HepG2 (cell line): ENCODE measurements around the gene CCDC87. TPM values are rescaled to one million over a fixed set of nuclear protein-coding genes. Genes with fewer than 3 reads are reported as not detected.
A peak's percentile ranks its signal among the peaks of the same experiment; 100 is the strongest.

Source experiments
- CREM ChIP-seq, 2 experiments: sonication (generic) in 1 of 2; formaldehyde crosslinking in 1 of 2; IDR thresholded peaks; 2 replicates each; pipeline versions ENCODE4 v1.4.0 to v1.6.1; 2016 to 2020; ENCODE audit warnings: antibody characterized with exemption in 1 of 2, mild to moderate bottlenecking in 1 of 2, missing genetic modification reagents in 1 of 2
- FOXC1 ChIP-seq: sonication (generic); formaldehyde crosslinking; IDR thresholded peaks from 2 replicates; pipeline ENCODE4 v1.8.0; 2022; ENCODE audit warnings: mild to moderate bottlenecking, missing genetic modification reagents, borderline replicate concordance
- RXRB ChIP-seq: IDR thresholded peaks from 2 replicates; pipeline ENCODE4 v1.6.1; 2016; ENCODE audit warnings: borderline replicate concordance, missing genetic modification reagents, missing compliant biosample characterization
- SMC3 ChIP-seq: IDR thresholded peaks from 2 replicates; pipeline ENCODE4 v1.6.1; 2011; ENCODE audit warnings: low read length, improper control_type of control experiment
- TEAD3 ChIP-seq: optimal IDR thresholded peaks from 2 replicates; pipeline ENCODE3; 2016; ENCODE audit warnings: borderline replicate concordance
- TGIF2 ChIP-seq: IDR thresholded peaks from 2 replicates; pipeline ENCODE4 v1.6.1; 2016; ENCODE audit warnings: control low read depth, missing compliant biosample characterization
- ZNF383 ChIP-seq: sonication (generic); formaldehyde crosslinking; IDR thresholded peaks from 2 replicates; pipeline ENCODE4 v1.4.0; 2020; ENCODE audit warnings: missing genetic modification reagents, mild to moderate bottlenecking, borderline replicate concordance
- ZNF749 ChIP-seq: sonication (generic); formaldehyde crosslinking; IDR thresholded peaks from 2 replicates; pipeline ENCODE4 v1.8.0; 2022; ENCODE audit warnings: mild to moderate bottlenecking, missing genetic modification reagents, moderate library complexity, borderline replicate concordance
- ZNF83 ChIP-seq: sonication (generic); formaldehyde crosslinking; IDR thresholded peaks from 2 replicates; pipeline ENCODE4 v1.4.0; 2020; ENCODE audit warnings: missing genetic modification reagents, mild to moderate bottlenecking, borderline replicate concordance
- polyA plus RNA-seq, 8 experiments: library from polyadenylated mRNA; depleted of rRNA in 3 of 8; stranded (reverse) in 7 of 8; unstranded in 1 of 8; fragments of >200 nt; fragmentation: Illumina TruSeq in 4 of 8; extraction: Trizol in 4 of 8; gene quantifications; 2 replicates each; pipeline versions ENCODE4 v1.2.1 to v1.2.3, GENCODE V29; 2011 to 2016; ENCODE audit warnings: low read depth in 4 of 8, missing spikeins in 1 of 8, mixed read lengths in 1 of 8; ENCODE audit not compliant: insufficient read depth in 1 of 8
- total RNA-seq, 5 experiments: library from RNA; depleted of rRNA; stranded (reverse); fragments of >200 nt; fragmentation: Illumina TruSeq; extraction: Trizol; gene quantifications; 2 replicates each; pipeline ENCODE4 v1.2.3, GENCODE V29; 2016; ENCODE audit warnings: low read depth in 1 of 5
- TF ChIP-seq, protein P1 (sequence below): sonication (generic); formaldehyde crosslinking; IDR thresholded peaks from 2 replicates; pipeline ENCODE4 v1.9.0; 2021; ENCODE audit warnings: missing genetic modification reagents, borderline replicate concordance
- TF ChIP-seq, protein P2 (sequence below): sonication (generic); formaldehyde crosslinking; IDR thresholded peaks from 2 replicates; pipeline ENCODE4 v1.4.0; 2020; ENCODE audit warnings: missing genetic modification reagents, borderline replicate concordance
- TF ChIP-seq, protein P3 (sequence below): sonication (generic); formaldehyde crosslinking; IDR thresholded peaks from 2 replicates; pipeline ENCODE4 v1.4.0; 2020; ENCODE audit warnings: low read depth, missing genetic modification reagents
- TF ChIP-seq, protein P4 (sequence below): sonication (generic); formaldehyde crosslinking; IDR thresholded peaks from 2 replicates; pipeline ENCODE4 v1.8.0; 2022; ENCODE audit warnings: missing genetic modification reagents, mild to moderate bottlenecking, moderate library complexity, borderline replicate concordance

The CCDC87 gene
- total and polyA plus RNA-seq, 2 of the 13 experiments (the other 11 are each of a cell fraction or from before 2014, with no cell fraction given), result 0.05 to 0.42 TPM

DNA sequence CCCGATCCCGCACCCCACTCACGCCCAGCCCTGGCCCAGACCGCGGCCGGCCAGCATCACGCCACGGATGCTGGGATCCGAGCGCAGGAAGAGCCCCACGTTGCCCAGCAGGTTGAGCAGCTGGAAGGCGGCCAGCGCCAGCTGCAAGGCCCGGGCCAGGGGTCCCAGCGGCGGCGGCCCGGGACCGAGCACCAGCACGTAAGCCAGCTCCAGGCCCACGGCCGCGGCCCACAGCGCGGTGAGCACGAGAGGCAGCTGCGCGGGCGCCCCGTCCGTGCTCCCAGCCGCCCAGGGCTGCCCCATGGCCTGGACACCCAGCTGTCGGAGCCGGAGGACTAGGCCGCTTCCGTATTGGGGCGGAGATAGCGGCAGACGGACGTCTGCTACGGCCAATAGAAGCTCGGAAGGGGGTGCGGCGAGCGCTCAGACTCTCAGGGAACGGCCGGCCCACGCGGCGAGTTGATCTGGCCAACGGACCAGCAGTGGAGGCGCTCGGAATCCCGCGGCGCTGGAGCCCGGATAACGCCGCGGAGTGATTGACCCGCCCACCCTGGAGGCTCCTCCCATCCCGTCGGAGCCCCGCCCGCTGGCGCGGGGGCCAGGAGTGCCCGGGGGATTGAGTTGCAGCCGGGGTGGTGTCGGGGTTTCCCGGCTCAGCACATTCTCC lies 47.0 kb downstream of the CCDC87 start, which contains the start of gene ZDHHC24 (continued):
- TF ChIP-seq, protein P1, sequence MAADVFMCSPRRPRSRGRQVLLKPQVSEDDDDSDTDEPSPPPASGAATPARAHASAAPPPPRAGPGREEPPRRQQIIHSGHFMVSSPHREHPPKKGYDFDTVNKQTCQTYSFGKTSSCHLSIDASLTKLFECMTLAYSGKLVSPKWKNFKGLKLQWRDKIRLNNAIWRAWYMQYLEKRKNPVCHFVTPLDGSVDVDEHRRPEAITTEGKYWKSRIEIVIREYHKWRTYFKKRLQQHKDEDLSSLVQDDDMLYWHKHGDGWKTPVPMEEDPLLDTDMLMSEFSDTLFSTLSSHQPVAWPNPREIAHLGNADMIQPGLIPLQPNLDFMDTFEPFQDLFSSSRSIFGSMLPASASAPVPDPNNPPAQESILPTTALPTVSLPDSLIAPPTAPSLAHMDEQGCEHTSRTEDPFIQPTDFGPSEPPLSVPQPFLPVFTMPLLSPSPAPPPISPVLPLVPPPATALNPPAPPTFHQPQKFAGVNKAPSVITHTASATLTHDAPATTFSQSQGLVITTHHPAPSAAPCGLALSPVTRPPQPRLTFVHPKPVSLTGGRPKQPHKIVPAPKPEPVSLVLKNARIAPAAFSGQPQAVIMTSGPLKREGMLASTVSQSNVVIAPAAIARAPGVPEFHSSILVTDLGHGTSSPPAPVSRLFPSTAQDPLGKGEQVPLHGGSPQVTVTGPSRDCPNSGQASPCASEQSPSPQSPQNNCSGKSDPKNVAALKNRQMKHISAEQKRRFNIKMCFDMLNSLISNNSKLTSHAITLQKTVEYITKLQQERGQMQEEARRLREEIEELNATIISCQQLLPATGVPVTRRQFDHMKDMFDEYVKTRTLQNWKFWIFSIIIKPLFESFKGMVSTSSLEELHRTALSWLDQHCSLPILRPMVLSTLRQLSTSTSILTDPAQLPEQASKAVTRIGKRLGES (CRISPR knock-in tag), result no peak
- TF ChIP-seq TGIF2 (CRISPR knock-in tag), result no peak; the same call in 1 of the 2 replicates
- TF ChIP-seq FOXC1 (CRISPR knock-in tag), result no peak; the same call in 1 of the 2 replicates
- TF ChIP-seq, protein P2, sequence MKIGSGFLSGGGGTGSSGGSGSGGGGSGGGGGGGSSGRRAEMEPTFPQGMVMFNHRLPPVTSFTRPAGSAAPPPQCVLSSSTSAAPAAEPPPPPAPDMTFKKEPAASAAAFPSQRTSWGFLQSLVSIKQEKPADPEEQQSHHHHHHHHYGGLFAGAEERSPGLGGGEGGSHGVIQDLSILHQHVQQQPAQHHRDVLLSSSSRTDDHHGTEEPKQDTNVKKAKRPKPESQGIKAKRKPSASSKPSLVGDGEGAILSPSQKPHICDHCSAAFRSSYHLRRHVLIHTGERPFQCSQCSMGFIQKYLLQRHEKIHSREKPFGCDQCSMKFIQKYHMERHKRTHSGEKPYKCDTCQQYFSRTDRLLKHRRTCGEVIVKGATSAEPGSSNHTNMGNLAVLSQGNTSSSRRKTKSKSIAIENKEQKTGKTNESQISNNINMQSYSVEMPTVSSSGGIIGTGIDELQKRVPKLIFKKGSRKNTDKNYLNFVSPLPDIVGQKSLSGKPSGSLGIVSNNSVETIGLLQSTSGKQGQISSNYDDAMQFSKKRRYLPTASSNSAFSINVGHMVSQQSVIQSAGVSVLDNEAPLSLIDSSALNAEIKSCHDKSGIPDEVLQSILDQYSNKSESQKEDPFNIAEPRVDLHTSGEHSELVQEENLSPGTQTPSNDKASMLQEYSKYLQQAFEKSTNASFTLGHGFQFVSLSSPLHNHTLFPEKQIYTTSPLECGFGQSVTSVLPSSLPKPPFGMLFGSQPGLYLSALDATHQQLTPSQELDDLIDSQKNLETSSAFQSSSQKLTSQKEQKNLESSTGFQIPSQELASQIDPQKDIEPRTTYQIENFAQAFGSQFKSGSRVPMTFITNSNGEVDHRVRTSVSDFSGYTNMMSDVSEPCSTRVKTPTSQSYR (CRISPR knock-in tag), result no peak; the same call in 1 of the 2 replicates
- TF ChIP-seq CREM (IDR thresholded peaks at IDR 0.05), result 0 out of 2 replicates have a peak, but pooled peaks have one; percentile 19
- TF ChIP-seq CREM (CRISPR knock-in tag; IDR thresholded peaks at IDR 0.05), result no peak
- TF ChIP-seq ZNF383, result no peak
- TF ChIP-seq, protein P3, sequence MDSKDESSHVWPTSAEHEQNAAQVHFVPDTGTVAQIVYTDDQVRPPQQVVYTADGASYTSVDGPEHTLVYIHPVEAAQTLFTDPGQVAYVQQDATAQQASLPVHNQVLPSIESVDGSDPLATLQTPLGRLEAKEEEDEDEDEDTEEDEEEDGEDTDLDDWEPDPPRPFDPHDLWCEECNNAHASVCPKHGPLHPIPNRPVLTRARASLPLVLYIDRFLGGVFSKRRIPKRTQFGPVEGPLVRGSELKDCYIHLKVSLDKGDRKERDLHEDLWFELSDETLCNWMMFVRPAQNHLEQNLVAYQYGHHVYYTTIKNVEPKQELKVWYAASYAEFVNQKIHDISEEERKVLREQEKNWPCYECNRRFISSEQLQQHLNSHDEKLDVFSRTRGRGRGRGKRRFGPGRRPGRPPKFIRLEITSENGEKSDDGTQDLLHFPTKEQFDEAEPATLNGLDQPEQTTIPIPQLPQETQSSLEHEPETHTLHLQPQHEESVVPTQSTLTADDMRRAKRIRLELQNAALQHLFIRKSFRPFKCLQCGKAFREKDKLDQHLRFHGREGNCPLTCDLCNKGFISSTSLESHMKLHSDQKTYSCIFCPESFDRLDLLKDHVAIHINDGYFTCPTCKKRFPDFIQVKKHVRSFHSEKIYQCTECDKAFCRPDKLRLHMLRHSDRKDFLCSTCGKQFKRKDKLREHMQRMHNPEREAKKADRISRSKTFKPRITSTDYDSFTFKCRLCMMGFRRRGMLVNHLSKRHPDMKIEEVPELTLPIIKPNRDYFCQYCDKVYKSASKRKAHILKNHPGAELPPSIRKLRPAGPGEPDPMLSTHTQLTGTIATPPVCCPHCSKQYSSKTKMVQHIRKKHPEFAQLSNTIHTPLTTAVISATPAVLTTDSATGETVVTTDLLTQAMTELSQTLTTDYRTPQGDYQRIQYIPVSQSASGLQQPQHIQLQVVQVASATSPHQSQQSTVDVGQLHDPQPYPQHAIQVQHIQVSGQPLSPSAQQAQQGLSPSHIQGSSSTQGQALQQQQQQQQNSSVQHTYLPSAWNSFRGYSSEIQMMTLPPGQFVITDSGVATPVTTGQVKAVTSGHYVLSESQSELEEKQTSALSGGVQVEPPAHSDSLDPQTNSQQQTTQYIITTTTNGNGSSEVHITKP (CRISPR knock-in tag), result 0 out of 2 replicates have a peak, but pooled peaks have one; percentile 42
- TF ChIP-seq, protein P4, sequence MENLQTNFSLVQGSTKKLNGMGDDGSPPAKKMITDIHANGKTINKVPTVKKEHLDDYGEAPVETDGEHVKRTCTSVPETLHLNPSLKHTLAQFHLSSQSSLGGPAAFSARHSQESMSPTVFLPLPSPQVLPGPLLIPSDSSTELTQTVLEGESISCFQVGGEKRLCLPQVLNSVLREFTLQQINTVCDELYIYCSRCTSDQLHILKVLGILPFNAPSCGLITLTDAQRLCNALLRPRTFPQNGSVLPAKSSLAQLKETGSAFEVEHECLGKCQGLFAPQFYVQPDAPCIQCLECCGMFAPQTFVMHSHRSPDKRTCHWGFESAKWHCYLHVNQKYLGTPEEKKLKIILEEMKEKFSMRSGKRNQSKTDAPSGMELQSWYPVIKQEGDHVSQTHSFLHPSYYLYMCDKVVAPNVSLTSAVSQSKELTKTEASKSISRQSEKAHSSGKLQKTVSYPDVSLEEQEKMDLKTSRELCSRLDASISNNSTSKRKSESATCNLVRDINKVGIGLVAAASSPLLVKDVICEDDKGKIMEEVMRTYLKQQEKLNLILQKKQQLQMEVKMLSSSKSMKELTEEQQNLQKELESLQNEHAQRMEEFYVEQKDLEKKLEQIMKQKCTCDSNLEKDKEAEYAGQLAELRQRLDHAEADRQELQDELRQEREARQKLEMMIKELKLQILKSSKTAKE (CRISPR knock-in tag), result no peak
- TF ChIP-seq SMC3, result no peak
- TF ChIP-seq ZNF83, result no peak
- TF ChIP-seq RXRB (CRISPR knock-in tag), result no peak
- peak; percentile 18 for TF ChIP-seq TEAD3 (CRISPR knock-in tag)
- TF ChIP-seq ZNF749 (CRISPR knock-in tag), result peak; percentile 36; the same call in 1 of the 2 replicates
